ENCODE data around the gene NPPC. TPM values are rescaled to one million over a fixed set of nuclear protein-coding genes. Genes with fewer than 3 reads are reported as not detected.
"Not testable (repeated sequence)": the region's sequence is repeated elsewhere in the genome, so short reads cannot be mapped to it uniquely, and the experiment has no call there.

Gene NPPC
- total RNA-seq, 1 donor from 2014 or later, result 18.5 TPM

DNA sequence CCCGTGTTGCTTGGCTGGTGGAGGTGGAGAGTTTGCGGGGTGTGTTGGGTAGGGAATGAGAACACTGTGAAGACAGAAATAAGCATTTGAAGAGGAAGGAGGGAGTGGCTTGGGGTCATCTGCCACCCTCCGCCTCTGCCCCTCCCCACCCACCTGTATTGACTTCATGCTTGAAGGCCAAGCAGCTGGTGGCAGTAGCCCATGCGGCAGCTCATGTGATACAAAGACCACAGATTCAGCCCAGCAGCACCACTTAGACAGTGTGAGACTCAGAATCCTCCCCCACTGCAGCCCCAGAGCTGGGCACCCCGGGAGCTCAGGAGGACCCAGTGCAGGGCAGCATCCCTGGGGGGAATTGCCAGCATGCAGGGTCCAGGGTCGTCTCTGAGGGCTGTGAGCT is 15.4 kb downstream of the NPPC start:
- peaks cover 1% of the 10 kb centered on the region for H3K27me3 Mint-ChIP-seq (ENCODE audit: unreplicated experiment)

DNA sequence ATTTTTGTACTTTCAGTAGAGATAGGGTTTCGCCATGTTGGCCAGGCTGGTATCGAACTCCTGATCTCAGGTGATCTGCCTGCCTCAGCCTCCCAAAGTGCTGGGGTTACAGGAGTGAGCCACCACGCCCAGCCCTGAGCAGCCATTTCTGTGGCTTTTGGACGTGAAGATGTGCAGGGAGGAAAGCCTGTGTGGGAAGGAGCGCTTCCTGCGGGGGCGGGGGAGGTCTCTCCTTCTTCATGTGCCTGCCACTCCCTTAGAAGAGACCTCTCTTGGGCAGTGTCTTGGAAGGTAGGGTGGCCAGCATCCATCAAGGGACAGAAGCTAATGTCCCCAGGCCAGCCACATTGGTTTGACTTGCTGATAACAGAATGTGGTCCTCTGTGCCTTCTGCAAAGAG is 16.0 kb downstream of the NPPC start:
- H3K27ac Mint-ChIP-seq (ENCODE audit: unreplicated experiment); H3K4me3 Mint-ChIP-seq (ENCODE audit: unreplicated experiment); H3K4me1 Mint-ChIP-seq (ENCODE audit: low read depth, unreplicated experiment); H3K9me3 Mint-ChIP-seq (ENCODE audit: unreplicated experiment); H3K36me3 Mint-ChIP-seq (ENCODE audit: unreplicated experiment); H3K27me3 Mint-ChIP-seq (ENCODE audit: unreplicated experiment): not testable (repeated sequence)
- DNase-seq, result peak; percentile 6

More for the DNA sequence above, 15.4 kb downstream of the NPPC start:
- TF ChIP-seq, protein P1, sequence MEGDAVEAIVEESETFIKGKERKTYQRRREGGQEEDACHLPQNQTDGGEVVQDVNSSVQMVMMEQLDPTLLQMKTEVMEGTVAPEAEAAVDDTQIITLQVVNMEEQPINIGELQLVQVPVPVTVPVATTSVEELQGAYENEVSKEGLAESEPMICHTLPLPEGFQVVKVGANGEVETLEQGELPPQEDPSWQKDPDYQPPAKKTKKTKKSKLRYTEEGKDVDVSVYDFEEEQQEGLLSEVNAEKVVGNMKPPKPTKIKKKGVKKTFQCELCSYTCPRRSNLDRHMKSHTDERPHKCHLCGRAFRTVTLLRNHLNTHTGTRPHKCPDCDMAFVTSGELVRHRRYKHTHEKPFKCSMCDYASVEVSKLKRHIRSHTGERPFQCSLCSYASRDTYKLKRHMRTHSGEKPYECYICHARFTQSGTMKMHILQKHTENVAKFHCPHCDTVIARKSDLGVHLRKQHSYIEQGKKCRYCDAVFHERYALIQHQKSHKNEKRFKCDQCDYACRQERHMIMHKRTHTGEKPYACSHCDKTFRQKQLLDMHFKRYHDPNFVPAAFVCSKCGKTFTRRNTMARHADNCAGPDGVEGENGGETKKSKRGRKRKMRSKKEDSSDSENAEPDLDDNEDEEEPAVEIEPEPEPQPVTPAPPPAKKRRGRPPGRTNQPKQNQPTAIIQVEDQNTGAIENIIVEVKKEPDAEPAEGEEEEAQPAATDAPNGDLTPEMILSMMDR (IDR thresholded peaks at IDR 0.05; ENCODE audit: partially characterized antibody, unreplicated experiment), result no peak
- DNase-seq, result peak; percentile 12
- Mint-ChIP-seq H3K4me1 (ENCODE audit: low read depth, unreplicated experiment) (peaks cover 6% of the 10 kb centered on the region), H3K9me3 (ENCODE audit: unreplicated experiment) (peaks cover 3% of the 10 kb centered on the region), H3K4me3 (ENCODE audit: unreplicated experiment) (no peak overlapping the region), H3K36me3 (ENCODE audit: unreplicated experiment) (no peaks in the 10 kb centered on the region), H3K27ac (ENCODE audit: unreplicated experiment) (no peak overlapping the region)

DNA sequence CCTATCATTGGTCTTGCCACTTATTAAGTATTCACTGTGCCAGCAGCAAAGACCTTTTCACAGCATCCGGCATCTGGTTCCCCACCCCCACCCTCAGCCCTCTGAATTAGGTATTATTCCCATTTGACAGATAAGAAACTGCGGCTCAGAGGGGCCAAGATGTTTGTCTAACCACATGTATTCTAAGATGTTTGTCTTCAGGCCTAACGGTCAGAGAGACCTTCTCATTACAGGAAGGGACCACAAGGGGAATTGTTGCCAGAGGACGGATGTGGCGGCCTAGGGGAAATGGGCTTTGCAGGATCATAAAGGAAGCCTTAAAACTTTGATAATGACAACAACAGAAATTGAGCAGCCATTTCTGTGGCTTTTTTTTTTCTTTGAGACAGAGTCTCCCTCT is 16.6 kb downstream of the NPPC start:
- no peak overlapping the region for H3K27ac Mint-ChIP-seq (ENCODE audit: unreplicated experiment)
- TF ChIP-seq, protein P1 (IDR thresholded peaks at IDR 0.05; ENCODE audit: partially characterized antibody, unreplicated experiment), result no peak
- no peaks in the 10 kb centered on the region for H3K36me3 Mint-ChIP-seq (ENCODE audit: unreplicated experiment)
- H3K27me3 Mint-ChIP-seq (ENCODE audit: unreplicated experiment), result peaks cover 1% of the 10 kb centered on the region
- H3K4me3 Mint-ChIP-seq (ENCODE audit: unreplicated experiment), result no peak overlapping the region
- peaks cover 2% of the 10 kb centered on the region for H3K9me3 Mint-ChIP-seq (ENCODE audit: unreplicated experiment)
- no peak for DNase-seq
- H3K4me1 Mint-ChIP-seq (ENCODE audit: low read depth, unreplicated experiment), result peaks cover 5% of the 10 kb centered on the region

DNA sequence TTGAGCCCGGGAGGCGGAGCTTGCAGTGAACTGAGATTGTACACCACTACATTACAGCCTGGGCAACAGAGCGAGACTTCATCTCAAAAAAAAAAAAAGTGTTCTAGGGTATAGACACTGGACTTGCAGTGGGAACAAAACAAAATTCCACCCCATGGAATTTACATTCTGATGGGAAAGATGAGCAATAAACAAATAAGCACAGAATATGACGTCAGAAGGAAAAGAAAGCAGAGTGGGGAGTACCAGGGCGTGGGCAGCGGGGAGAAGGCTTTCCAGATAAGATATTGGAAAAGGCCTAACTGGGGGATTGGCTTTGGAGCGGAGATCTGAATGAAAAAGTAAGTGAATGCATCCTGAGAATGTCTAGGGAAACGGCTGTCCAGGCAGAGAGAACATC is 17.6 kb downstream of the NPPC start:
- TF ChIP-seq, protein P1 (IDR thresholded peaks at IDR 0.05; ENCODE audit: partially characterized antibody, unreplicated experiment), result no peak
- Mint-ChIP-seq H3K36me3 (ENCODE audit: unreplicated experiment) (no peaks in the 10 kb centered on the region), H3K27me3 (ENCODE audit: unreplicated experiment) (peaks cover 1% of the 10 kb centered on the region), H3K4me1 (ENCODE audit: low read depth, unreplicated experiment) (no peaks in the 10 kb centered on the region), H3K4me3 (ENCODE audit: unreplicated experiment) (no peak overlapping the region), H3K27ac (ENCODE audit: unreplicated experiment) (no peak overlapping the region), H3K9me3 (ENCODE audit: unreplicated experiment) (peaks cover 1% of the 10 kb centered on the region)
- DNase-seq, result no peak

DNA sequence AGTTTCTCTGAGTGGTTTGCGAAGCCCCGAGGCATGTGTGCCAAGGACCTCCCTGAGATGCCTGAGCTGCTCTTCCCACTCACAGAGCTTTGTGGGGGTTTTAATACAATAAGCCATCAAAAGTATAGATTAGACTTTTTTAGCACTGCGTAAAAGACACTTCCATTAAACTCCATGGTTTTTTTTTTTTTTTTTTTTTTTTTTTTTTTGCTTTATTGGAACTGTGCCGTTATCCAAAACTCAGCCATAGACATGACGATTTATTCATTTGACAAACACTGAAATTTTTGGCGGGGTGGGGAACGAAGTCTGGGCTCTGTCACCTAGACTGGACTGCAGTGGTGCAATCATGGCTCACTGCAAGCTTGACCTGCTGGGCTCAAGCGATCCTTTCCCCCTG is 18.4 kb downstream of the NPPC start:
- H3K9me3 Mint-ChIP-seq (ENCODE audit: unreplicated experiment), result no peaks in the 10 kb centered on the region
- no peaks in the 10 kb centered on the region for H3K4me1 Mint-ChIP-seq (ENCODE audit: low read depth, unreplicated experiment)
- peaks cover 2% of the 10 kb centered on the region for H3K27me3 Mint-ChIP-seq (ENCODE audit: unreplicated experiment)

More for the DNA sequence above, 18.4 kb downstream of the NPPC start:
- H3K4me3 Mint-ChIP-seq (ENCODE audit: unreplicated experiment), result no peak overlapping the region
- no peak for DNase-seq
- no peaks in the 10 kb centered on the region for H3K36me3 Mint-ChIP-seq (ENCODE audit: unreplicated experiment)
- H3K27ac Mint-ChIP-seq (ENCODE audit: unreplicated experiment), result no peak overlapping the region
- TF ChIP-seq, protein P1 (IDR thresholded peaks at IDR 0.05; ENCODE audit: partially characterized antibody, unreplicated experiment), result no peak

Data from glutamatergic neuron (in vitro differentiated cells).